ENCODE results near the gene DIS3L2.
"Not testable (repeated sequence)": the region's sequence is repeated elsewhere in the genome, so short reads cannot be mapped to it uniquely, and the experiment has no call there.

The DIS3L2 gene

GRCh38 chr2:232325324-232326273 is 364.1 kb downstream of the DIS3L2 start:
- peak in 1 of 2 donors; percentile 46 for DNase-seq

GRCh38 chr2:232326274-232327104 is 365.0 kb downstream of the DIS3L2 start:
- DNase-seq = not testable (repeated sequence)

- peak; percentile 42 to 92 for DNase-seq
Observed at GRCh38 chr2:232327105-232328031, 365.9 kb downstream of the DIS3L2 start.

GRCh38 chr2:232328032-232328422 is 366.5 kb downstream of the DIS3L2 start:
- DNase-seq = no peak

GRCh38 chr2:232328516-232329460 is 367.3 kb downstream of the DIS3L2 start:
- DNase-seq = no peak

GRCh38 chr2:232329716-232330067 is 368.2 kb downstream of the DIS3L2 start:
- DNase-seq = no peak

GRCh38 chr2:232330068-232330999 is 368.8 kb downstream of the DIS3L2 start:
- DNase-seq = no peak

GRCh38 chr2:232331061-232331460 is 369.5 kb downstream of the DIS3L2 start:
- DNase-seq = not testable (repeated sequence)

- DNase-seq = not testable (repeated sequence)
Observed at GRCh38 chr2:232331641-232332040, 370.1 kb downstream of the DIS3L2 start.

GRCh38 chr2:232332244-232332939 is 370.9 kb downstream of the DIS3L2 start:
- not testable (repeated sequence) for DNase-seq

GRCh38 chr2:232332940-232333259 is 371.4 kb downstream of the DIS3L2 start:
- no peak for DNase-seq

GRCh38 chr2:232333361-232334135 is 372.0 kb downstream of the DIS3L2 start:
- no peak for DNase-seq

GRCh38 chr2:232334136-232334884 is 372.8 kb downstream of the DIS3L2 start:
- DNase-seq = not testable (repeated sequence)

- DNase-seq = not testable (repeated sequence)
Observed at GRCh38 chr2:232334885-232335205, 373.3 kb downstream of the DIS3L2 start.

- DNase-seq = not testable (repeated sequence)
Observed at GRCh38 chr2:232335206-232335858, 373.8 kb downstream of the DIS3L2 start.

- no peak for DNase-seq
Observed at GRCh38 chr2:232335859-232336215, 374.3 kb downstream of the DIS3L2 start.

GRCh38 chr2:232336241-232336736 is 374.8 kb downstream of the DIS3L2 start:
- no peak for DNase-seq
